GM12872 (cell line): Measurements from ENCODE around the gene NADK2.

Experiments
- TF ChIP-seq, protein P1 (sequence below): IDR thresholded peaks from 3 replicates; pipeline ENCODE4 v1.5.1; 2011; ENCODE audit warnings: low read depth, mild to moderate bottlenecking, low read length, moderate library complexity; ENCODE audit not compliant: insufficient read depth

NADK2 gene

DNA sequence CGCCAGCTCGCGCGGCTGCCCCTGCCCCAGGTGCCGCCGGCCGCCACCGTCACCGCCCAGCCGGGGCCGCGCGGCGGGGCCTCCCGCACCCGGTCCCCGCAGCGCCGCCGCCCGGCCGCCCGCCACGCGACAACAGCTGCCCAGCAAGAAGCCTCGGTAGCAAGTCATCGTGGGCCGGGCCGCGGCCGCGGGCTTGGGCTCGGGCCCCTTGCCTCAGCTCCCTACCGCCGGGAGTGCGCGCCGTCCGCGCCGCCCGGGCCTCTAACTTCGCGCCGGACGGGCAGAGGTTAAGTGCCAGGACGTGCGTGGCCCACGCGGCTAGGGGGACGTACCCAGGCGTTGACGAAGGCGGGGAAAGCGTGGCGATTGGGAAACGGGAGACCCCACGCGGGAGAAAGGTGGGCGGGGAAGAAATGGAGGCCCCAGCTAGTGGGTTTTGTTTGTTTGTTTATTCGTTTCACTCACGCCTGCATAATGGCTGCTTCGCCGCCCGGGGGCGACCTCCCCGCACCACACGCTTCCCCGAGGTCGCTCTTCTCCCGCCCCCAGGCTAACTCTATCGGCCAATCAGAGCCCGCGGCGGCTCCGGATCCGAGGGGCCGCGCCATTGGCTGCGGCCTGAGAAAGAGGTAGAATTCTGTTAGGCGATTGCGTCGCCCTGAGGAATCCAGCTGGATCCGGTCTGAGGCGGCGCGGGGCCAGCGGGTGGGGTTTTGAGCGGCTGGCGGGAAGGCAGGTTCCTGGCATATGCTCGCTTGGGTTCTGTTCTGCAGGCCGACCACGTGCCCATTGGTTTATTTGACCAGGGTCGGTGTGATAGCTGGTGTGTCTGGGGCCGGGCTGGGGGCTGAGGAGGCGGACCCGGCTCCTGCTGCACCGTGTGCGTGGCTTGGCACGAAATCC is at the start of gene NADK2:
TSS of gene NADK2 (minus strand) at position 295 of the 903 bp plus-strand sequence. CDS start at position 168, 127 bp downstream.
- TF ChIP-seq, protein P1, sequence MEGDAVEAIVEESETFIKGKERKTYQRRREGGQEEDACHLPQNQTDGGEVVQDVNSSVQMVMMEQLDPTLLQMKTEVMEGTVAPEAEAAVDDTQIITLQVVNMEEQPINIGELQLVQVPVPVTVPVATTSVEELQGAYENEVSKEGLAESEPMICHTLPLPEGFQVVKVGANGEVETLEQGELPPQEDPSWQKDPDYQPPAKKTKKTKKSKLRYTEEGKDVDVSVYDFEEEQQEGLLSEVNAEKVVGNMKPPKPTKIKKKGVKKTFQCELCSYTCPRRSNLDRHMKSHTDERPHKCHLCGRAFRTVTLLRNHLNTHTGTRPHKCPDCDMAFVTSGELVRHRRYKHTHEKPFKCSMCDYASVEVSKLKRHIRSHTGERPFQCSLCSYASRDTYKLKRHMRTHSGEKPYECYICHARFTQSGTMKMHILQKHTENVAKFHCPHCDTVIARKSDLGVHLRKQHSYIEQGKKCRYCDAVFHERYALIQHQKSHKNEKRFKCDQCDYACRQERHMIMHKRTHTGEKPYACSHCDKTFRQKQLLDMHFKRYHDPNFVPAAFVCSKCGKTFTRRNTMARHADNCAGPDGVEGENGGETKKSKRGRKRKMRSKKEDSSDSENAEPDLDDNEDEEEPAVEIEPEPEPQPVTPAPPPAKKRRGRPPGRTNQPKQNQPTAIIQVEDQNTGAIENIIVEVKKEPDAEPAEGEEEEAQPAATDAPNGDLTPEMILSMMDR = peak; percentile 72

- TF ChIP-seq, protein P1 = no peak
These were observed 44.3 kb upstream of the NADK2 start for GRCh38 chr5:36285837-36286615.

- TF ChIP-seq, protein P1 = no peak
These were observed 39.9 kb upstream of the NADK2 start for GRCh38 chr5:36281626-36282025.

GRCh38 chr5:36279054-36279698 is 37.5 kb upstream of the NADK2 start:
- TF ChIP-seq, protein P1 = no peak

DNA sequence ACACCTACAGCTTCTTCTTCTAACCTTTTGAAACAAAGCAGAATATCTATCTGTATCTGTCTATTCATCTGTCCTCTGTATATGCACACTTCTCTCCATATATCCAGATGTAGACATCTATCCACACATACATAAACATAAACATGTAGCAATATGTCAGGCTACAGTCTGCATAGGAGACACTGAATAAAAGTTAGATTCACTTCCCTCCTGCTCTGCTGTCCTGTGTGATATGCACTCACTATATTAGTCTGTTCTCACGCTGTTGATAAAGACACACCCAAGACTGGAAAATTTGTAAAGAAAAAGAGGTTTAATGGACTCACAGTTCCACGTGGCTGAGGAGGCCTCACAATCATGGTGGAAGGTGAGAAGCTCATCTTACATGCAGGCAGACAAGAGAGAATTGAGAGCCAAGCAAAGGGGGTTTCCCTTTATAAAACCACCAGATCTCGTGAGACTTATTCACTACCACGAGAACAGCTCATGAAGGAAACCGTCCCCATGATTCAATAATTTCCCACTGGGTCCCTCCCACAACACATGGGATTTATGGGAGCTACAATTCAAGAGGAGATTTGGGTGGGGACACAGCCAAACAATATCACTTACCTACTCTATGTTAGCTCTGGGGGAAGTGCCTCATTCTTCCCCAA is 35.9 kb upstream of the NADK2 start:
- TF ChIP-seq, protein P1 = no peak

DNA sequence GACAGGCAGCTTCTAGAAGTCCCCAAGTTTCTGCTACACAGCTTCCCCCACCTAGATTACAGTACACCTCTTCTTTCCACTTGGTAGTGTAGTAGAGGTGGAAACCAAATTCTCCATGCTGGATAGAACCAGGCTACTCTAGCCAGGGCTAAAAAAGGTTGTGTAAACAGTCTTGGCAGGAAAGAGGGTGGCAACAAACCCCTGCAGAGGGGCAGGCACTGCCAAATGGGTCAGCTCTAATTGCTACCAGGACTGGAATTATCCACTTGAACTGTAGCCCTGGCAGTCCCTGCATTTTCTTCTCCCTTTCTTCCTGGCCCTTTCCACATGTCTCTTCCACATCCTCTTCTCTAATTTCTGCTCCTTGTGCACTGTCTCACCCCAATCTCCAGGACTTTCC is 35.1 kb upstream of the NADK2 start:
- TF ChIP-seq, protein P1 = no peak
